Measurements from ENCODE around the gene CENPS. TPM values are rescaled to one million over a fixed set of nuclear protein-coding genes. Genes with fewer than 3 reads are reported as not detected.
A peak's percentile ranks its signal among the peaks of the same experiment; 100 is the strongest.

Gene CENPS
- polyA plus RNA-seq (ENCODE audit: insufficient read length in 12 of 12), result 10 to 100 TPM in 2 of 12 donors, 1 to 10 TPM in 8, not detected in 2; 5.4 to 12.4 (median 7.5) TPM
- long read RNA-seq, donor 1, transcript CENPS-204 (5 exons, 914 nt), result major isoform, 12 of 21 reads
- long read RNA-seq, donor 1, partial matches to known transcripts, result 7 of 21 reads
- long read RNA-seq, donor 1, other reads (novel, unspliced or antisense), result 0 of 21 reads
- long read RNA-seq, donor 2, transcript CENPS-204 (5 exons, 914 nt), result major isoform, 6 of 8 reads
- long read RNA-seq, donor 2, partial matches to known transcripts, result 0 of 8 reads
- long read RNA-seq, donor 2, other reads (novel, unspliced or antisense), result 0 of 8 reads
- long read RNA-seq, donor 3, partial matches to known transcripts, result 0 of 2 reads
- long read RNA-seq, donor 3, other reads (novel, unspliced or antisense), result 0 of 2 reads
- long read RNA-seq, donor 4, result 0 reads
- long read RNA-seq, donor 5, partial matches to known transcripts, result 0 of 4 reads
- long read RNA-seq, donor 5, other reads (novel, unspliced or antisense), result 0 of 4 reads
- long read RNA-seq, donor 6, result 0 reads
- long read RNA-seq, donor 7, partial matches to known transcripts, result 0 of 4 reads
- long read RNA-seq, donor 7, other reads (novel, unspliced or antisense), result 0 of 4 reads
- long read RNA-seq, donor 8, transcript CENPS-204 (5 exons, 914 nt), result major isoform, 7 of 8 reads
- long read RNA-seq, donor 8, partial matches to known transcripts, result 0 of 8 reads
- long read RNA-seq, donor 8, other reads (novel, unspliced or antisense), result 0 of 8 reads
- long read RNA-seq, donor 9, partial matches to known transcripts, result 0 of 2 reads
- long read RNA-seq, donor 9, other reads (novel, unspliced or antisense), result 0 of 2 reads
- long read RNA-seq, donor 10, partial matches to known transcripts, result 0 of 3 reads
- long read RNA-seq, donor 10, other reads (novel, unspliced or antisense), result 0 of 3 reads
- long read RNA-seq, donor 11, transcript CENPS-201 (5 exons, 896 nt), result major isoform, 5 of 7 reads
- long read RNA-seq, donor 11, partial matches to known transcripts, result 0 of 7 reads
- long read RNA-seq, donor 11, other reads (novel, unspliced or antisense), result 0 of 7 reads

GRCh38 chr1:10430216-10431069 is at the start of gene CENPS:
Gene CENPS (plus strand): TSS chr1:10430433. CDS start chr1:10430518, 85 bp downstream.
- DNase-seq, result peak; percentile 96

DNA sequence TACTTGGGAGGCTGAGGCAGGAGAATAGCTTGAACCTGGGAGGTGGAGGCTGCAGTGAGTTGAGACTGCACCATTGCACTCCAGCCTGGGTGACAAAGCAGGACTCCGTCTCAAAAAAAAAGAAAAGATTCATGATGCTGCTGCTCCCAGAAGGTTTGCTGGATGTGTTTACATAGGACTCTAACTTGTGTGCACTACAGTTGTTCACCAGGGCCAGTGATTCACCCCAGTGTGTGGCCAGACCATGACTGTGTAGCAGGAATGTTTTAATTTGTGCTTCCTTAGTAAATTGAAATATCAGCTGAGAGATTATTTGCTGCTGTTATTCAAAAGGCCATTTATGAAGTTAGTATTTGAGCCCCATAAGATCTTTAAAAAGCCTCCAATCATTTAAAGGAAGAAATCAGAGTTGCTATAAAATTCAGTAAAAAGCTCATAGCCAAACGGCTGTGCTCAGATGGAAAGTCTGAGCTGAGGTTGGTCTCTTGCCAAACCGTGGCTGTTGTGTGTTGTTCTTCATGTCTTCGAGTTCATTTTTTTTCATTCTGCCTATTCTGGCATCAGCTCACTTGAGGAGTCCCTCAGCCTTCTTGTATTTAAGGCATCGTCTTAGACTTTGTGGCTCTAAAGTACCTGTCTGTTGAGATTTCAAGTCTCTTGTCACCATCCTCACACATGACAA is 49.5 kb upstream of the CENPS start:
- DNase-seq, result peak; percentile 80

- no peak for DNase-seq
Observed at GRCh38 chr1:10383630-10384029, 46.6 kb upstream of the CENPS start.

DNA sequence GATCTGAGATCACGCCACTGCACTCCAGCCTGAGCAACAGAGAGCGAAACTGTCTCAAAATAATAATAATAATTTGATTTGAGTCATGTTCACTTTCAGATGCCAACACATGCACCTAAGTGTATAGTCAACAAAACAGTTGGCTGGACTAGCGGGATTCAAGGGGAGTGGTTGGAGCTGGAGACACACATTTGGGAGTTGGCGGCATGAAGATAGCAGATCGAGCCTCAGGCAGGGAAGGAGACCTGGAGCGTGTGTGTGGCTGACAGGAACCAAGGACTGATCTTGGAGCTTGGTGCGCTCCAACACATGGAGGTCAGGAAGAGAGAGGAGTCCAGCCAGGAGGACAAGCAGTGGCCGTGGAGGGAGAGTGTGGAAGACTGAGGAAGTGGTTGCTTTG is 46.0 kb upstream of the CENPS start:
- no peak for DNase-seq

GRCh38 chr1:10386761-10387676 is 43.2 kb upstream of the CENPS start:
- DNase-seq, result no peak

- peak; percentile 91 for DNase-seq
Observed at GRCh38 chr1:10387677-10388386, 42.4 kb upstream of the CENPS start.

GRCh38 chr1:10388387-10388715 is 41.9 kb upstream of the CENPS start:
- no peak for DNase-seq

DNA sequence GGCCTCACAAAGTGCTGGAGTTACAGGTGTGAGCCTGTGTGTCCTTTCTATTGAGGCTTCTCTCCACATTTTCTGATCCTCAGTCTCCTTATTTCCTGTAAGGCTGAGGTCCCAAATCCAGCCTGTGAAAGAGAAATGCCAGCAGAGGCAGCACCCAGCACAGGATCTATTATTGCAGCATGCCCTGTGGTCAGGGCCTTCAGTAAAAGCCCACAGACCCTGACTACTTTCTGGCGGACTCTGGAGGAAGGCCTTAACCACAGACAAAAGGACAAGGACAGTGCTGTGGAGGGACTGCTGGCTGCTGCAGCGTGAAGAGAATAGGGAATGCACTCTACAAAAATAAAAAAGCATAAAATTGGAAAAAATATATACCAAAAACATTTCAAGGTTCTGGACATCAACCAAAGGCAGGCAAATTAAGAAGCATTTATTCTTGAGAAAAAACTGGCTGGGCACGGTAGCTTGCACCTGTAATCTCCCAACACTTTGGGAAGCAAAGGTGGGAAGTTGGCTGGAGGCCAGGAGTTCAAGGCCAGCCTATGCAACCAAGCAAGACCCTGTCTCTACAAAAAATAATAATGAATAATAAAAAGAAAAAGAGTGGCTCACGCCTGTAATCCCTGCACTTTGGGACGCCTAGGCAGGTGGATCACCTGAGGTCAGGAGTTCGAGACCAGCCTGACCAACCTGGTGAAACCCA is 40.8 kb upstream of the CENPS start:
- no peak for DNase-seq

DNA sequence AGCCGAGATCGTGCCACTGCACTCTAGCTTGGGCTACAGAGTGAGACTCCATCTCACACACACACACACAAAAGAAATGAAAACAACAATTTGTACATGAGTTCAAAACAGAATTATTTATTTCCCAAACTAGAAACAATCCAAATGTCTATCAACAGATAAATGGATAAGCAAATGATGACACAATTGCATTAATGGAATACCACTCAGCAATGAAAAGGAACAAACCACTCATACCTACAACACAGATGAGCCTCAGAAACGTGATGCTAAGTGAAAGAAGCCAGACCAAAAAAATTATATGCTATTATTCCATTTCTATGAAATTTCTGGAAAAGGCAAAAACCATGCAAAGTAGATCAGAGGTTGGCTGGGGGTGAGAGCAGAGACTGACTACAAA is 33.4 kb upstream of the CENPS start:
- DNase-seq, result no peak

DNA sequence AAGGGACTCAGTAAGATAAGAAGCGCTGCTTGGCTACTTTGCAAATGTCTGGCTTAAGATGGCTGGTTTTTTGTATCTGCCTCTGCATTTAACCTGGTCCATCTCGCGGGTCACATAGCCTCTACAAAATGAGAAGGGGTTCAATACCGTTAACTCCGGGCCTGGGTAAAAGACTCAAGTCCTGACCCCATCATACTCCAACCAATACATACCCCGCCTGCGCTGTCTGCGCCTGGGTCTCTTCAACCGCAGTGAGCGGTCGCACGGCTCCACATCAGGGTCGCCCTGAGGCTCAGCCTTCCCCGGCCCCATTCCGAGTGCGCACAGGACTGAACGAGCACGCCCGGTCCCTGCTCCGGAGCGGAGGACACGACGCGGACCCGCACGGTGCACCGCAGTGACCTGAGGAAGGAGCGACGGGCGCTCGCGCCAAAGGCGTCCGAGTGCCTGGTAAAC is 31.9 kb upstream of the CENPS start:
- DNase-seq, result no peak

DNA sequence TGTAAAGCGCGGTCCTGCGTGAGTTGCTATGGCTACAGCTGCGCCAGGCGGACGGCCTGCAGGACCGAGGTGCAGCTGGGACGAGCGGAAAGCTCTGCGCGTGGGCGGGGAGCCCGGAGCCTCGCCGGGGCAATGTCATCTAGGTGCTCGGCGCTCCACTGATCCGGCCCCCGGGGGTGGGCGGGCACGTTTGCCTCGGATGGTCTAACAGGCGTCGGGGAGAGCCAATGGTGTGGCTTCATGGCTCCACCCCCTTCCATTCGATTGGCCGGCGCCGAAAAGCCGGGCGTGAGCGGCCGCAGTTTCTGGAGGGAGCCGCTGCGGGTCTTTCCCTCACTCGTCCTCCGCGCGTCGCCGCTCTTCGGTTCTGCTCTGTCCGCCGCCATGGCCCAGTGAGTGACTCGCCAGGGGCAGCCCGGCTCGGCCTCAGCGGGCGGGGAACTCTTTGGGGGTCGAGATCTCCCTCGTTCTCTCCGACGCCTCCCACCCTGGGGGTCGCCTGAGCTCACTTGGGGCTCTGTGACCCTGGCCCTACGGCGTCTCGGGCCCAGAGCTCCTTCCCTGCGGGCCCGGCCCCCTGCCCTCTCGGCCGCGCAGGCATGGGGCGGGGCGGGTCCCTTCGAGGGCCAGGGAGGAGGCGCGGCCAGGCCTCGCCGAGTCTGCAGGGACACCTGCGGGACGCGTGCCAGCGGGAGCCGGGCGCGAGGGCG is 31.3 kb upstream of the CENPS start, which contains the start of gene PGD:
TSS of gene PGD (plus strand) at position 331 of the 710 bp plus-strand sequence. CDS start at position 385, 54 bp downstream.
- DNase-seq, result peak; percentile 97

GRCh38 chr1:10399444-10399941 is 30.7 kb upstream of the CENPS start:
- DNase-seq, result peak; percentile 34

GRCh38 chr1:10400013-10400412 is 30.2 kb upstream of the CENPS start:
- DNase-seq, result no peak

DNA sequence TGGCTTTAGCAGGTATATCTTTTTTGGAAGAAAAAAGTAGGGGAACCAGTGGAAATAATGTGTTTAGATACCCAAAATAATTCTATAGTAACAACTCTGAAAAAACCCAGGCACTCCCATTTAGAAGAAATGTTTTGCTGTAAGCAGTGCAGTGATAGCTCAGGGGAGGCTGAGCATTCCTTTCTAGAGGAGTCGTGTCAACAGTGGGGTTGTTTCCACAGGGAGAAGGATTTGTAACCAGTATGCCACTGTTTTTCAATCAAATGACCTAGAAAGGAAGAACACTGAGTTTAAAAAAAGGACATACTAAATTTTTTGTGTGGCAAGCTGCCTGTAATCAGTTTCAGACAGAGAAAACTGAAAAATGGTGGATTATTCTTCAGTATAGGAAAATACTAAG is 29.0 kb upstream of the CENPS start:
- DNase-seq, result no peak

GRCh38 chr1:10402729-10403274 is 27.4 kb upstream of the CENPS start:
- no peak for DNase-seq

- no peak for DNase-seq
Observed at GRCh38 chr1:10407201-10407600, 23.0 kb upstream of the CENPS start.

Measured in muscle of arm (tissue), 14 donors.